Neural crest cell (in vitro differentiated cells): ENCODE data around the gene TTLL11. TPM values are rescaled to one million over a fixed set of nuclear protein-coding genes. Genes with fewer than 3 reads are reported as not detected.

Source experiments
- DNase-seq: peaks from one replicate; pipeline ENCODE4 v3.0.0; 2021; ENCODE audit warnings: low read depth, mixed read lengths, low spot score
- H3K27ac Mint-ChIP-seq: one replicate; pipeline ENCODE4 v1.8.0; 2021; ENCODE audit warnings: mild to moderate bottlenecking, mixed read lengths; ENCODE audit not compliant: unreplicated experiment
- H3K27me3 Mint-ChIP-seq: 2 replicates; pipeline ENCODE4 v1.8.0; 2021; ENCODE audit warnings: low read depth, mild to moderate bottlenecking, mixed read lengths
- H3K36me3 Mint-ChIP-seq: 2 replicates; pipeline ENCODE4 v1.8.0; 2021; ENCODE audit warnings: low read depth, mild to moderate bottlenecking, mixed read lengths
- H3K4me1 Mint-ChIP-seq: 2 replicates; pipeline ENCODE4 v1.8.0; 2021; ENCODE audit warnings: mixed read lengths
- H3K4me3 Mint-ChIP-seq: one replicate; pipeline ENCODE4 v1.8.0; 2021; ENCODE audit warnings: mild to moderate bottlenecking, mixed read lengths
- H3K9me3 Mint-ChIP-seq: 2 replicates; pipeline ENCODE4 v1.8.0; 2021; ENCODE audit warnings: mixed read lengths
- total RNA-seq: library from RNA; stranded (reverse); gene quantifications from 2 replicates; pipeline ENCODE4 v1.2.1, GENCODE V29; 2021
- TF ChIP-seq, protein P1 (sequence below): fragments of 200-600 bp; sonication (generic); conservative IDR thresholded peaks from 2 replicates; pipeline ENCODE4 v1.5.0; 2021; ENCODE audit warnings: antibody characterized with exemption, mild to moderate bottlenecking

TTLL11 gene
- total RNA-seq, 1 donor from 2014 or later, result 9.1 TPM

DNA sequence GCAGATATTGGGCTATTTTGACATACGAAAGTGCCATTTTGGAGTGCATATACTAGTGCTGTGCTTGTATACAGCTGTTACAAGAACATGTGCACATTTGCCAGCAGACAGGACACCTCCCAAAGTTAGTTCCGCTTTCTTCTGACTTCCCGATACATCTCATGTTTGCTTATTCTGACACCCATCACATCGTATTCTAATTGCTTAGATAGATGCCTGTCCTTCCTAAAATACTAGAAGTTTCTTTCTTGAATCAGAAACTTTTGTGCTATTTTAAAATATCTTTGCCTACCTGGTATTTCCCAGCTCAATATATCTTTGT, 177.8 kb downstream of the TTLL11 start:
- Mint-ChIP-seq H3K4me3 (no peak overlapping the region), H3K27ac (no peak overlapping the region), H3K4me1 (no peaks in the 10 kb centered on the region), H3K27me3 (peaks cover 3% of the 10 kb centered on the region), H3K9me3 (no peaks in the 10 kb centered on the region), H3K36me3 (no peaks in the 10 kb centered on the region)
- TF ChIP-seq, protein P1, sequence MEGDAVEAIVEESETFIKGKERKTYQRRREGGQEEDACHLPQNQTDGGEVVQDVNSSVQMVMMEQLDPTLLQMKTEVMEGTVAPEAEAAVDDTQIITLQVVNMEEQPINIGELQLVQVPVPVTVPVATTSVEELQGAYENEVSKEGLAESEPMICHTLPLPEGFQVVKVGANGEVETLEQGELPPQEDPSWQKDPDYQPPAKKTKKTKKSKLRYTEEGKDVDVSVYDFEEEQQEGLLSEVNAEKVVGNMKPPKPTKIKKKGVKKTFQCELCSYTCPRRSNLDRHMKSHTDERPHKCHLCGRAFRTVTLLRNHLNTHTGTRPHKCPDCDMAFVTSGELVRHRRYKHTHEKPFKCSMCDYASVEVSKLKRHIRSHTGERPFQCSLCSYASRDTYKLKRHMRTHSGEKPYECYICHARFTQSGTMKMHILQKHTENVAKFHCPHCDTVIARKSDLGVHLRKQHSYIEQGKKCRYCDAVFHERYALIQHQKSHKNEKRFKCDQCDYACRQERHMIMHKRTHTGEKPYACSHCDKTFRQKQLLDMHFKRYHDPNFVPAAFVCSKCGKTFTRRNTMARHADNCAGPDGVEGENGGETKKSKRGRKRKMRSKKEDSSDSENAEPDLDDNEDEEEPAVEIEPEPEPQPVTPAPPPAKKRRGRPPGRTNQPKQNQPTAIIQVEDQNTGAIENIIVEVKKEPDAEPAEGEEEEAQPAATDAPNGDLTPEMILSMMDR, result no peak
- no peak for DNase-seq

GRCh38 chr9:121914604-121915303, 178.4 kb downstream of the TTLL11 start:
- H3K36me3 Mint-ChIP-seq, result no peaks in the 10 kb centered on the region
- H3K9me3 Mint-ChIP-seq, result no peaks in the 10 kb centered on the region
- no peak overlapping the region for H3K4me3 Mint-ChIP-seq
- no peak for DNase-seq
- peaks cover 3% of the 10 kb centered on the region for H3K27me3 Mint-ChIP-seq
- no peaks in the 10 kb centered on the region for H3K4me1 Mint-ChIP-seq
- TF ChIP-seq, protein P1, result no peak
- no peak overlapping the region for H3K27ac Mint-ChIP-seq

DNA sequence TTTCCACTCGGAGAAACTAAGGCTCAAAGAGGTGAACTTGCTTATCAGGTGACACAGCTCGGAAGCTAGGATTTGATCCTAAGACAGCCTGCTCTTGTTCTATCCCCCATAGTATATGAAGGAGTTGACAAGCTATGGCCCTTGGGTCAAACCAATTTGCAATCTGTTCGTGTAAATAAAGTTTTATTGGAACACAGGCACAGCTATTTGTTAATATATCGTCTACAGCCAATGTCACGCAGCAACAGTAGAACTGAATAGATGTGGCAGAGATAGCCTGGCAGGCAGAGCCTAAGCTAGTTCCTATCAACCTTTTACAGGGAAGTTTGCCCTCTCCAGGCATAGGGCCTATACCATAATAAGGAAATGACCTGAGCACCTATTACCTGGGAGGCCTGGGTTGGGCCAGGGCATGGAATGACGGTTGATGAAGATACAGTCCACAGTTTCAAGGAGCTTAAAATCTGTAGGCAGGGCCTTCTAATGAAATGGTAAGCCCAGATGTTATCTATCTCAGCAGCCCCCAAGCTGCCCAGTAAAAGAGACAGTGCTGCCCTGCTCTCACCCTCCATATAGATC, 179.0 kb downstream of the TTLL11 start:
- H3K36me3 Mint-ChIP-seq, result no peaks in the 10 kb centered on the region
- H3K4me1 Mint-ChIP-seq, result no peaks in the 10 kb centered on the region
- H3K9me3 Mint-ChIP-seq, result no peaks in the 10 kb centered on the region
- H3K27me3 Mint-ChIP-seq, result peaks cover 3% of the 10 kb centered on the region
- TF ChIP-seq, protein P1, result no peak
- H3K27ac Mint-ChIP-seq, result no peak overlapping the region
- H3K4me3 Mint-ChIP-seq, result no peak overlapping the region
- DNase-seq, result no peak

- no peaks in the 10 kb centered on the region for H3K9me3 Mint-ChIP-seq
- H3K27me3 Mint-ChIP-seq, result peaks cover 3% of the 10 kb centered on the region
- no peaks in the 10 kb centered on the region for H3K36me3 Mint-ChIP-seq
- H3K27ac Mint-ChIP-seq, result no peak overlapping the region
- TF ChIP-seq, protein P1, result no peak
- no peak for DNase-seq
- no peaks in the 10 kb centered on the region for H3K4me1 Mint-ChIP-seq
- H3K4me3 Mint-ChIP-seq, result no peak overlapping the region
Measured at GRCh38 chr9:121912812-121913627, 180.1 kb downstream of the TTLL11 start.

GRCh38 chr9:121910491-121911040, 182.5 kb downstream of the TTLL11 start:
- Mint-ChIP-seq H3K4me1 (no peaks in the 10 kb centered on the region), H3K27me3 (peaks cover 3% of the 10 kb centered on the region), H3K27ac (no peak overlapping the region), H3K4me3 (no peak overlapping the region), H3K9me3 (no peaks in the 10 kb centered on the region), H3K36me3 (no peaks in the 10 kb centered on the region)
- no peak for DNase-seq
- TF ChIP-seq, protein P1, result no peak
